Body of pancreas (tissue), 4 donors: Measurements from ENCODE around the gene C20orf141. TPM values are rescaled to one million over a fixed set of nuclear protein-coding genes. Genes with fewer than 3 reads are reported as not detected.

Experiments
- ATAC-seq: fragments of 150-250 bp; one replicate; pipeline ENCODE4 v1.9.1; 2016
- DNase-seq, 4 donors: peaks; one replicate each; pipeline ENCODE4 v3.0.0-alpha.2; 2019
- H3K27ac ChIP-seq, 4 donors: fragments of 200-600 bp; sonication (generic); 1 replicate in 3 of 4; 2 replicates in 1 of 4; pipeline versions ENCODE4 v1.5.1 to v1.6.1; 2016 to 2019; ENCODE audit warnings: mild to moderate bottlenecking in 1 of 4, mixed read lengths in 1 of 4, moderate library complexity in 1 of 4
- H3K27me3 ChIP-seq, 2 donors: fragments of 200-600 bp; sonication (generic); one replicate each; pipeline ENCODE4 v1.6.0; 2016; ENCODE audit warnings: mild to moderate bottlenecking in 1 of 2
- H3K36me3 ChIP-seq, 2 donors: fragments of 200-600 bp; sonication (generic); replicated peaks in 1 of 2; 2 replicates each; pipeline ENCODE4 v1.5.1; 2016; ENCODE audit warnings: low read depth in 2 of 2; ENCODE audit not compliant: insufficient read depth in 1 of 2
- H3K4me1 ChIP-seq: fragments of 200-600 bp; sonication (generic); one replicate; pipeline ENCODE4 v1.6.0; 2016
- H3K4me3 ChIP-seq, 2 donors: fragments of 200-600 bp; sonication (generic); 1 replicate in 1 of 2; 2 replicates in 1 of 2; pipeline ENCODE4 v1.5.1; 2016 to 2019
- H3K9me3 ChIP-seq, 3 donors: fragments of 200-600 bp; sonication (generic); 1 replicate in 2 of 3; 2 replicates in 1 of 3; pipeline ENCODE4 v1.5.1; 2016
- POLR2A ChIP-seq, 3 donors: fragments of 450-650 bp; IDR thresholded peaks; one replicate each; pipeline ENCODE4 v1.6.1; 2016; ENCODE audit warnings: antibody characterized with exemption in 3 of 3, mild to moderate bottlenecking in 2 of 3
- WGBS, 2 donors: methylation state at CpG; one replicate each; pipeline ENCODE4 v1.1.5; 2017; 5-methylcytosine and 5-hydroxymethylcytosine counted together
- intact Hi-C: fragments of 100-400 bp; cut with DNase I; formaldehyde crosslinking; loops from one replicate; pipeline ENCODE4 v1.15.1; 2023
- total RNA-seq, 2 donors: library from RNA; depleted of rRNA; stranded (reverse); fragments of >200 nt; gene quantifications; one replicate each; pipeline ENCODE4 v1.1.0, GENCODE V29; 2016
- TF ChIP-seq, protein P1 (sequence below), 7 experiments: fragments of 450-650 bp in 4 of 7; fragments of 200-600 bp in 3 of 7; sonication (generic) in 3 of 7; IDR thresholded peaks; one replicate each; pipeline ENCODE4 v1.5.1; 2016 to 2019; ENCODE audit warnings: antibody characterized with exemption in 7 of 7

The C20orf141 gene
- total RNA-seq, 2 donors from 2014 or later = not detected

DNA sequence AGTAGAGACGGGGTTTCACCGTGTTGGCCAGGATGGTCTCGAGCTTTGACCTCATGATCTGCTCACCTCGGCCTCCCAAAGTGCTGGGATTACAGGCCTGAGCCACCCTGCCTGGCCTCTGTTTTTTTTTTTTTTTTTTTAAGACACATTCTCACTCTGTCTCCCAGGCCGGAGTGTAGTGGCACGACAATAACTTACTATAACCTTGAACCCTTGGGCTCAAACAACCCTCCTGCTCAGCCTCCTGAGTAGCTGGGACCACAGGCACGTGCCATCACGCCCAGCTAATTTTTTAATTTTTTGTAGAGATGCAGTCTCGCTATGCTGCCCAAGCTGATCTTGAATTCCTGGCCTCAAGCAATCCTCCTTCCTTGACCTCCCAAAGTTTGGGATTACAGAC is 41.0 kb upstream of the C20orf141 start:
- intact Hi-C loops = no loop called here
- no peak overlapping the region for H3K27ac ChIP-seq
- DNase-seq = no peak
- 71 to 82% methylated on average over 9 of the region's 9 CpGs for WGBS, 2 donors
- TF ChIP-seq POLR2A (IDR thresholded peaks at IDR 0.05) = no peak
- TF ChIP-seq, protein P1, sequence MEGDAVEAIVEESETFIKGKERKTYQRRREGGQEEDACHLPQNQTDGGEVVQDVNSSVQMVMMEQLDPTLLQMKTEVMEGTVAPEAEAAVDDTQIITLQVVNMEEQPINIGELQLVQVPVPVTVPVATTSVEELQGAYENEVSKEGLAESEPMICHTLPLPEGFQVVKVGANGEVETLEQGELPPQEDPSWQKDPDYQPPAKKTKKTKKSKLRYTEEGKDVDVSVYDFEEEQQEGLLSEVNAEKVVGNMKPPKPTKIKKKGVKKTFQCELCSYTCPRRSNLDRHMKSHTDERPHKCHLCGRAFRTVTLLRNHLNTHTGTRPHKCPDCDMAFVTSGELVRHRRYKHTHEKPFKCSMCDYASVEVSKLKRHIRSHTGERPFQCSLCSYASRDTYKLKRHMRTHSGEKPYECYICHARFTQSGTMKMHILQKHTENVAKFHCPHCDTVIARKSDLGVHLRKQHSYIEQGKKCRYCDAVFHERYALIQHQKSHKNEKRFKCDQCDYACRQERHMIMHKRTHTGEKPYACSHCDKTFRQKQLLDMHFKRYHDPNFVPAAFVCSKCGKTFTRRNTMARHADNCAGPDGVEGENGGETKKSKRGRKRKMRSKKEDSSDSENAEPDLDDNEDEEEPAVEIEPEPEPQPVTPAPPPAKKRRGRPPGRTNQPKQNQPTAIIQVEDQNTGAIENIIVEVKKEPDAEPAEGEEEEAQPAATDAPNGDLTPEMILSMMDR (IDR thresholded peaks at IDR 0.05) = no peak
- H3K4me1 ChIP-seq = peaks cover 5% of the 10 kb centered on the region
- no peaks in the 10 kb centered on the region for H3K9me3 ChIP-seq
- H3K36me3 ChIP-seq = no peaks in the 10 kb centered on the region
- no peak overlapping the region for H3K4me3 ChIP-seq
- no peak for ATAC-seq
- H3K27me3 ChIP-seq = no peaks in the 10 kb centered on the region

DNA sequence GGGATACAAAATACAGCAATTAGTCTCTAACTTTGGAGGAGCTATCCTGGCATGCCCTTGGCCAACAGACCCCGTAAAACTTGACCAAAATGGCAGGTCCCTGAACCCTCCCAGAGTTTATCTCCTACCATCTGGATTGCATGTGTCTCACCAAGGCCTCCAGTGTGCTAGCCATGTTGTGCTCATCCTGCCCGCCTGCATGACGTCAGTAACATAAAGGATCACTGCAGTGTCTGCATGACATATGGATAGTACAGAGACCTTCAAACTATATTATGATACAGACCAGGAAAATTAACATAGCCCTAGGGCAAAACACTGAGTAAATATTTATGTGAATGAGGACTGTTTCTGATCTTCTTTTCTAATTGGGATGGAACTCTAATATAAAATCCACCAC is 39.6 kb upstream of the C20orf141 start:
- ATAC-seq (no peak), DNase-seq (no peak)
- TF ChIP-seq, protein P1 (IDR thresholded peaks at IDR 0.05) = no peak
- no peak for TF ChIP-seq POLR2A (IDR thresholded peaks at IDR 0.05)
- H3K36me3 ChIP-seq = no peaks in the 10 kb centered on the region
- intact Hi-C loops = no loop called here
- 78 to 80% methylated on average over 3 of the region's 3 CpGs for WGBS, 2 donors
- no peaks in the 10 kb centered on the region for H3K9me3 ChIP-seq
- H3K4me1 ChIP-seq = no peaks in the 10 kb centered on the region
- no peaks in the 10 kb centered on the region for H3K27me3 ChIP-seq
- H3K27ac ChIP-seq = no peak overlapping the region
- H3K4me3 ChIP-seq = no peak overlapping the region

GRCh38 chr20:2778602-2779321 is 36.0 kb upstream of the C20orf141 start:
- H3K4me1 ChIP-seq = no peaks in the 10 kb centered on the region
- intact Hi-C loops = no loop called here
- no peaks in the 10 kb centered on the region for H3K36me3 ChIP-seq
- H3K9me3 ChIP-seq = no peaks in the 10 kb centered on the region
- ATAC-seq (no peak), DNase-seq (no peak)
- H3K27ac ChIP-seq = no peak overlapping the region
- TF ChIP-seq POLR2A (IDR thresholded peaks at IDR 0.05) = no peak
- H3K27me3 ChIP-seq = no peaks in the 10 kb centered on the region
- H3K4me3 ChIP-seq = no peak overlapping the region
- 71 to 84% methylated on average over 10 of the region's 10 CpGs for WGBS, 2 donors

DNA sequence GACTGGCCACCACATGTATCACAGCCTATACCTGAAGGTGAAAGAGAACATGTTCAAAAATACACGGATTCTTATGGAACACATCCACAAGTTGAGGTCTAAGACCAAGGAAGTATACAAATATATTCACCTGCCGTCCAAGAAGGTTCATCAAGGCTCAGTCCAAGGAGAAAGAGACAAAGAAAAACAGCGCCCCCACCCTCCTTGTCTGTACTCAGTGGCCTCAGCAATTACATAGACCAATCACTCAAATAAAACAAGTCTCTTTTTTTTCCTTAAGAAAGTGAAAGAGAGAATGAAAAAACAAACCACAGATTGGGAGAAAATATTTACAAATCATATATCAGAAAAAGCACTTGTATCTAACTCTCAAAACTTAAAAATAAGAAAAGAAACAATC is 33.8 kb upstream of the C20orf141 start:
- no peak overlapping the region for H3K27ac ChIP-seq
- no peak overlapping the region for H3K4me3 ChIP-seq
- no peaks in the 10 kb centered on the region for H3K36me3 ChIP-seq
- no peaks in the 10 kb centered on the region for H3K4me1 ChIP-seq
- intact Hi-C loops = no loop called here
- no peak for TF ChIP-seq POLR2A (IDR thresholded peaks at IDR 0.05)
- TF ChIP-seq, protein P1 (IDR thresholded peaks at IDR 0.05) = no peak
- DNase-seq (no peak), ATAC-seq (no peak)
- 27 to 28% methylated on average over 3 of the region's 3 CpGs for WGBS, 2 donors
- no peaks in the 10 kb centered on the region for H3K9me3 ChIP-seq
- no peaks in the 10 kb centered on the region for H3K27me3 ChIP-seq

DNA sequence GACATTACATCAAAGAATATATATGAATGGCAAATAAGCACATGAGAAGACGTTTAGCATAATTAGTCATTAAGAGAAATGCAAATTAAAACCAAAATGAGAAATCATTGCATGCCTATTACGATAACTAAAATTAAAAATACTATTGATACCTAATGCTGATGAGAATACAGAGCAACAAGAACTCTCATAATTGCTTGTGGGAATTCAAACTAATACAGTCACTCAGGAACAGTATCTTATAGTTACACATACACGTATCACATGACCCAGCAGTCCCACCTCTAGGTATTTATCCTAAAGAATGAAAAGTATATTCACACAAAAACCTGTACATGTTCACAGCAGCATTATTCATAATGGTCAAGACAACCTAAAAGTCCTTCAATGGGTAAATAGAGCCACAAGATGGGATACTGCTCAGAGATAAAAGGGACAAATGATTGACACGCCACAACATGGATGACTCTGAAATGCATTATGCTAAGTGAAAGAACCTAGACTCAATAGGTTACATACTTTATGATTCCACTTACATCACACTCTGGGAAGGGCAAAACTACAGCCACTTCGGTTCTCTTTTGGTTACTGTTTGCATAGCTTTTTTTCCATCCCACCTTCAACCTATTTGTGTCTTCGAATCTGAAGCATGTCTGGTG is 30.8 kb upstream of the C20orf141 start:
- Histone ChIP-seq H3K27me3 (no peaks in the 10 kb centered on the region), H3K9me3 (no peaks in the 10 kb centered on the region), H3K36me3 (no peaks in the 10 kb centered on the region), H3K4me3 (no peak overlapping the region), H3K27ac (no peak overlapping the region), H3K4me1 (no peaks in the 10 kb centered on the region)
- WGBS, 2 donors = 60 to 69% methylated on average over 6 of the region's 6 CpGs
- ATAC-seq = no peak
- no peak for TF ChIP-seq POLR2A (IDR thresholded peaks at IDR 0.05)
- TF ChIP-seq, protein P1 (IDR thresholded peaks at IDR 0.05) = no peak
- intact Hi-C loops = no loop called here
- DNase-seq = no peak
